Measurements from ENCODE around the gene FNBP1L. TPM values are rescaled to one million over a fixed set of nuclear protein-coding genes. Genes with fewer than 3 reads are reported as not detected.

FNBP1L gene
- total and polyA plus RNA-seq, 2 of the 8 experiments (the other 6 are each of a cell fraction or from before 2014, with no cell fraction given): 48.9 to 95.9 TPM

DNA sequence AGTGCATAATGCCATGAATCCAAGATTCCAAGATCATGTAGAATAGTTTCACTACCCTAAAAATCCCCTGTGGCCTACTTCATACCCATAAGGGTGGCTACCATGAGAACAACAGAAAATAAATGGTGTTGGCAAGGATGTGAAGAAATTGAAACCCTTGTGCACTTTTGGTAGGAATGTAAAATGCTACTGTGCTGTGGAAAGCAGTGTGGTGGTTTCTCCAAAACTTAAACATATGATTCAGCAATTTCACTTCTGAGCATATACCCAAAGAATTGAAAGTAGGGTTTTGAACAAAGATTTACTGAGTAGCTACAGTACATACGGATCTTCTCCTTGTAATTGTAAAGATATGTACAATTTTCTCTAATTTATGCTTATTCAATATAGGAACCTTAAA is 16.0 kb downstream of the FNBP1L start (continued):
- TF ChIP-seq CHD7 (IDR thresholded peaks at IDR 0.05; ENCODE audit: insufficient replicate concordance, low read length) (no peak), CREB1 (IDR thresholded peaks at IDR 0.05) (no peak), GABPA (IDR thresholded peaks at IDR 0.05; ENCODE audit: borderline replicate concordance, insufficient read depth, low read length) (no peak), HDAC6 (IDR thresholded peaks at IDR 0.05; ENCODE audit: low read depth, low read length) (no peak)
- TF ChIP-seq, protein P1, sequence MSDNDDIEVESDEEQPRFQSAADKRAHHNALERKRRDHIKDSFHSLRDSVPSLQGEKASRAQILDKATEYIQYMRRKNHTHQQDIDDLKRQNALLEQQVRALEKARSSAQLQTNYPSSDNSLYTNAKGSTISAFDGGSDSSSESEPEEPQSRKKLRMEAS (IDR thresholded peaks at IDR 0.05): no peak

All from H1 (cell line).